RWPE2 (cell line): ENCODE data around the gene PTPRN2.
"Not testable (repeated sequence)": the region's sequence is repeated elsewhere in the genome, so short reads cannot be mapped to it uniquely, and the experiment has no call there.

Experiments
- ATAC-seq: fragments of 200-7000 bp; cut with Tn5 transposase; 3 replicates; pipeline ENCODE4 v1.9.1; 2021; ENCODE audit warnings: low read depth
- DNase-seq: peaks from one replicate; pipeline ENCODE4 v3.0.0-alpha.2; 2020; ENCODE audit warnings: low spot score
- H3K27ac ChIP-seq: fragments of 450-650 bp; 2 replicates; pipeline ENCODE4 v1.5.1; 2017; ENCODE audit warnings: mild to moderate bottlenecking; ENCODE audit not compliant: poor library complexity, severe bottlenecking
- H3K27me3 ChIP-seq: fragments of 250-450 bp; sonication (Bioruptor Pico); 2 replicates; pipeline ENCODE4 v1.5.1; 2021; ENCODE audit warnings: mild to moderate bottlenecking, moderate library complexity; ENCODE audit not compliant: insufficient read depth, poor library complexity, severe bottlenecking
- H3K36me3 ChIP-seq: fragments of 250-450 bp; sonication (Bioruptor Pico); 2 replicates; pipeline ENCODE4 v1.5.1; 2020; ENCODE audit warnings: low read depth, mild to moderate bottlenecking, moderate library complexity
- H3K4me1 ChIP-seq: fragments of 250-450 bp; sonication (Bioruptor Pico); 2 replicates; pipeline ENCODE4 v1.5.1; 2021; ENCODE audit warnings: mild to moderate bottlenecking, moderate library complexity; ENCODE audit not compliant: insufficient read depth, poor library complexity, severe bottlenecking
- H3K4me3 ChIP-seq: fragments of 250-450 bp; sonication (Bioruptor Pico); 2 replicates; pipeline ENCODE4 v1.5.1; 2021; ENCODE audit warnings: mild to moderate bottlenecking, moderate library complexity; ENCODE audit not compliant: severe bottlenecking
- H3K9me3 ChIP-seq: fragments of 250-450 bp; sonication (Bioruptor Pico); 2 replicates; pipeline ENCODE4 v1.5.1; 2021; ENCODE audit warnings: mild to moderate bottlenecking, moderate library complexity; ENCODE audit not compliant: severe bottlenecking
- CTCF ChIP-seq: fragments of 450-650 bp; IDR thresholded peaks from one replicate; pipeline ENCODE4 v1.5.1; 2017; ENCODE audit warnings: mild to moderate bottlenecking, moderate library complexity; ENCODE audit not compliant: poor library complexity, severe bottlenecking

PTPRN2 gene

DNA sequence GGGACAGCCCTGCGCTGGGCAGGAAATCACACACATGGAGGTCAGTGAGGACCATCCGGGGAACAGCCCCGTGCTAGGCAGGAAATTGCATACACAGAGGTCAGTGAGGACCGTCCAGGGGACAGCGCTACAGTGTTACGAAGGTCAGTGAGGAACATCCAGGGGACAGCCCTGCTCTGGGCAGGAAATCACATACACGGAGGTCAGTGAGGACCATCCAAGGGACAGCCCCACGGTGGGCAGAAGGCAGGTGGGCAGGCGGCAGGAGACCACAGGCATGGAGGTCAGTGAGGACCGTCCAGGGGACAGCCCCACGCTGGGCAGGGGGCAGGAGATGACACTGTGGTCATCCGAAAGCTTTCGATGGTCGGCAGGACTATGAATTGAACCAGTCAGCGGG, 79.7 kb downstream of the PTPRN2 start:
- no peak for TF ChIP-seq CTCF

DNA sequence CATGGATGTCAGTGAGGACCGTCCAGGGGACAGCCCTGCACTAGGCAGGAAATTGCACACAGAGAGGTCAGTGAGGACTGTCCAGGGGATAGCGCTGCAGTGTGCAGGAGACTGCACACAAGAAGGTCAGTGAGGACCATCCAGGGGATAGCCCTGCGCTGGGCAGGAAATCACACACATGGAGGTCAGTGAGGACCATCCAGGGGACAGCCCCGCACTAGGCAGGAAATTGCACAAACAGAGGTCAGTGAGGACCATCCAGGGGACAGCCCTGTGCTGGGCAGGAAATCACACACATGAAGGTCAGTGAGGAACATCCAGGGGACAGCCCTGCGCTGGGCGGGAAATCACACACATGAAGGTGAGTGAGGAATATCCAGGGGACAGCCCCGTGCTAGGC, 80.4 kb downstream of the PTPRN2 start:
- H3K4me1 ChIP-seq, ATAC-seq, H3K27ac ChIP-seq, H3K4me3 ChIP-seq, H3K27me3 ChIP-seq, H3K9me3 ChIP-seq, H3K36me3 ChIP-seq: not testable (repeated sequence)
- DNase-seq, result peak; percentile 22

More for the DNA sequence above, 79.7 kb downstream of the PTPRN2 start:
- Histone ChIP-seq H3K9me3 (peaks cover 2% of the 10 kb centered on the region), H3K4me3 (no peak overlapping the region), H3K4me1 (no peaks in the 10 kb centered on the region), H3K27ac (no peak overlapping the region), H3K36me3 (no peaks in the 10 kb centered on the region), H3K27me3 (no peaks in the 10 kb centered on the region)
- no peak for DNase-seq
- ATAC-seq, result no peak

DNA sequence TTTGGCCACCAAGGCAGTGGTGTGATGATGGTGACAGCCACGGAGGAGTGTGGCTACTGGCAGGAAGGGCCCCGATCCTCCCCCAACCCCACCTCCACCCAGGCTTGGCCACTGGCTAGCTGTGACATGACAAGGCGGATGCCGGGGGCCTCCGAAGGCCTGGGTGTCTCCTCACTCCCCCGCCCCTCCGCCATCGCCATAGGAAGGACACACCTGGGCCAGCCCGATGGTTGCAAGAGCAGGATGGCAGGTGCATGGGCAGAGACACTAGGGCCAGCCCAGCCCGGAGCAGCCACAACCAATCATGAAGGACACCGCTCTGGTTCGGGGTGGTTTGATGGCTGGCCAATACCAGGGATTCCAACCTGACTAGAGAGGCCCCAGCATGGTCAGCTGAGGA, 81.0 kb downstream of the PTPRN2 start:
- ATAC-seq (no peak), DNase-seq (peak; percentile 46)
- Histone ChIP-seq H3K27ac (no peak overlapping the region), H3K4me3 (no peak overlapping the region), H3K9me3 (no peaks in the 10 kb centered on the region), H3K36me3 (no peaks in the 10 kb centered on the region), H3K4me1 (no peaks in the 10 kb centered on the region), H3K27me3 (no peaks in the 10 kb centered on the region)
- no peak for TF ChIP-seq CTCF

- Histone ChIP-seq H3K9me3 (no peaks in the 10 kb centered on the region), H3K4me1 (no peaks in the 10 kb centered on the region), H3K4me3 (no peak overlapping the region), H3K36me3 (no peaks in the 10 kb centered on the region), H3K27ac (no peak overlapping the region), H3K27me3 (no peaks in the 10 kb centered on the region)
- no peak for DNase-seq
- TF ChIP-seq CTCF, result no peak
- ATAC-seq, result no peak
Measured at GRCh38 chr7:158505683-158506082, 81.9 kb downstream of the PTPRN2 start.

- TF ChIP-seq CTCF, result no peak
- DNase-seq (no peak), ATAC-seq (no peak)
- no peaks in the 10 kb centered on the region for H3K27me3 ChIP-seq
- H3K4me3 ChIP-seq, result no peak overlapping the region
- no peaks in the 10 kb centered on the region for H3K4me1 ChIP-seq
- no peaks in the 10 kb centered on the region for H3K9me3 ChIP-seq
- H3K27ac ChIP-seq, result no peak overlapping the region
- H3K36me3 ChIP-seq, result no peaks in the 10 kb centered on the region
Measured at GRCh38 chr7:158502068-158502750, 85.4 kb downstream of the PTPRN2 start.
